ENCODE measurements around the gene OR6C2.
"Not testable (repeated sequence)": the region's sequence is repeated elsewhere in the genome, so short reads cannot be mapped to it uniquely, and the experiment has no call there.

The OR6C2 gene

DNA sequence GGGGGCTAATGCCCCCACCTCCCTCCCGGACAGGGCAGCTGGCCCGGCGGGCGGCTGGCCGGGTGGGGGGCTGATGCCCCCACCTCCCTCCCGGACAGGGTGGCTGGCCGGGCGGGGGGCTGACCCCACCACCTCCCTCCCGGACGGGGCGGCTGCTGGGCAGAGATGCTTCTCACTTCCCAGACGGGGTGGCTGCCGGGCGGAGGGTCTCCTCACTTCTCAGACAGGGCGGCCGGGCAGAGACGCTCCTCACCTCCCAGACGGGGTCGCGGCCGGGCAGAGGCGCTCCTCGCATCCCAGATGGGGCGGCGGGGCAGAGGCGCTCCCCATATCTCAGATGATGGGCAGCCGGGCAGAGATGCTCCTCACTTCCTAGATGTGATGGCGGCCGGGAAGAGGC lies 35.3 kb downstream of the OR6C2 start:
- DNase-seq, result not testable (repeated sequence)

DNA sequence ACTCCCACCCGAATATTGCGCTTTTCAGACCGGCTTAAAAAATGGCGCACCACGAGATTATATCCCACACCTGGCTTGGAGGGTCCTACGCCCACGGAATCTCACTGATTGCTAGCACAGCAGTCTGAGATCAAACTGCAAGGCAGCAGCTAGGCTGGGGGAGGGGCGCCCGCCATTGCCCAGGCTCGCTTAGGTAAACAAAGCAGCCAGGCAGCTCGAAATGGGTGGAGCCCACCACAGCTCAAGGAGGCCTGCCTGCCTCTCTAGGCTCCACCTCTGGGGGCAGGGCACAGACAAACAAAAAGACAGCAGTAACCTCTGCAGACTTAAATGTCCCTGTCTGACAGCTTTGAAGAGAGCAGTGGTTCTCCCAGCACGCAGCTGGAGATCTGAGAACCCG lies 40.4 kb downstream of the OR6C2 start:
- DNase-seq, result not testable (repeated sequence)

- DNase-seq, result no peak
Measured at GRCh38 chr12:55492078-55492477, 48.2 kb downstream of the OR6C2 start, which contains the start of gene OR6C68. TSS of gene OR6C68 (plus strand) at chr12:55492378. CDS start at chr12:55492378, 0 bp downstream.

DNA sequence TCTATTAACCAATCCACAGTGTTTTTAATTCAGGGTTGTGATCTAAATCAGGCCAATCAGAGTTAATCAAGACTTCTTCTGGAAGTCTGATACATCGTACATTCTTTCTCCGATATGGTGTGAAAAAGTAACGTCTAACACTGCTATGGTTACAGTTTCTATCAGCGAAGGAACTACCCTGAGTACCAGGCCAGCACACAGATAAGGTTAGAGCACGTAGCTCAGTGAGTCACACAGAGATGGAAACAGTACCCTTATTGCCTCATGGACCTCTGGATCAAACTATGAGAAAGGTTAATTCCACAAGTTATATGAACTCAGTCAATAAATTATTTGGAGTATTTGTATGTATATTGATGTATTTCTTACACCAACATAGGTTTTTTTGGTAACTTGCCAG lies 51.6 kb downstream of the OR6C2 start:
- DNase-seq, result no peak

DNA sequence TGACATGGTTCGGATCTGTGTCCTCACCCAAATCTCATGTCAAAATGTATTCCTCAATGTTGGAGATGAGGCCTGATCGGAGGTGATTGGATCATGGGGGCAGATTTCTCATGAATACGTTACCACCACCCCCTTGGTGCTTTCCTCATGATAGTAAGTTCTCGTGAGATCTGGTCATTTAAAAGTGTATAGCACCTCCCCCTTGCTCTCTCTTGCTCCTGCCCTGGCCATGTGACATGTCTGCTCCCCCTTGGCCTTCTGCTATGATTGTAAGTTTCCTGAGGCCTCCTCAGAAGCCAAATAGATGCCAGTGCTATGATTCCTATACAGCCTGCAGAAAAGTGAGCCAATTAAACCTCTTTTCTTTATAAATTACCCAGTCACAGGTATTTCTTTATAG lies 55.4 kb downstream of the OR6C2 start:
- DNase-seq, result no peak

- no peak for DNase-seq
Measured at GRCh38 chr12:55499810-55500252, 56.0 kb downstream of the OR6C2 start.

DNA sequence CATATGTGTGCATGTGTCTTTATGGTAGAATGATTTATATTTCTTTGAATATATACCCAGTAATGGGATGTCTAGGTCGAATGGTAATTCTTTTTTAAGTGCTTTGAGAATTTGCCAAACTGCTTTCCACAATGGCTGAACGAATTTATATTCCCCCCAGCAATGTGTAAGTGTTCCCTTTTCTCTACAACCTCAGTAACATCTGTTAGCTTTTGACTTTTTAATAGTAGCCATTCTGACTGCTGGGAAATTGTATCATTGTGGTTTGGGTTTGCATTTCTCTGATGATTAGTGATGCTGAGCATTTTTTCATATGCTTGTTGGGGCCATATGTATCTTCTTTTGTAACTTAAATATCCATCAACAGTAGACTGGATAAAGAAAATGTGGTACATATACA lies 57.7 kb downstream of the OR6C2 start:
- no peak for DNase-seq
